Suprapubic skin (tissue), 4 donors: Measurements from ENCODE around the gene SCN2B.

Experiments
- POLR2A ChIP-seq, 2 donors: fragments of 450-650 bp; IDR thresholded peaks; one replicate each; pipeline ENCODE4 v1.6.1; 2017; ENCODE audit warnings: antibody characterized with exemption in 2 of 2, mild to moderate bottlenecking in 2 of 2, moderate library complexity in 2 of 2
- POLR2AphosphoS5 ChIP-seq, 3 donors: sonication (generic); formaldehyde crosslinking; IDR thresholded peaks; one replicate each; pipeline ENCODE4 v1.6.1; 2017; ENCODE audit warnings: antibody characterized with exemption in 3 of 3
- TF ChIP-seq, protein P1 (sequence below), 2 donors: fragments of 200-600 bp in 1 of 2; fragments of 450-650 bp in 1 of 2; sonication (generic) in 1 of 2; IDR thresholded peaks; one replicate each; pipeline ENCODE4 v1.5.1; 2016 to 2019; ENCODE audit warnings: antibody characterized with exemption in 2 of 2, mild to moderate bottlenecking in 1 of 2, moderate library complexity in 1 of 2

DNA sequence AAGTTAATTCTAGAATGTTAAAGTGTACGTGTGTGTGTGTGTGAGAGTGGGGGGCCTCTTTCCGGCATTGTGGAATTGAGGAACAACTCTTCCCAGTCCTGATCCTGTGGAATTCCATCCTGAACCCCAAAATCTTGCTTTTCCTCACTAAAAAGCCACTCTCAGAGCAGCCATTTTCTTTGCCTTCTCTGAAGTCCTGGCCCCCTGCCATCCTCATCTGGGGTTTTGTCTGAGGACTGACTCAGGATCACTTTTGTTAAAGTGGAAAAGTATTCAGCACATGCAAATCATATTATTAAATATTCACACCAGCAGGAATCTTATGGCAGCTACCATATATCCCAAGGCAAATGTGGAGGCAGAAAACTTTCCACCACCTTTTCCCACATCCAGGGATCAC is 27.6 kb downstream of the SCN2B start:
- TF ChIP-seq, protein P1, sequence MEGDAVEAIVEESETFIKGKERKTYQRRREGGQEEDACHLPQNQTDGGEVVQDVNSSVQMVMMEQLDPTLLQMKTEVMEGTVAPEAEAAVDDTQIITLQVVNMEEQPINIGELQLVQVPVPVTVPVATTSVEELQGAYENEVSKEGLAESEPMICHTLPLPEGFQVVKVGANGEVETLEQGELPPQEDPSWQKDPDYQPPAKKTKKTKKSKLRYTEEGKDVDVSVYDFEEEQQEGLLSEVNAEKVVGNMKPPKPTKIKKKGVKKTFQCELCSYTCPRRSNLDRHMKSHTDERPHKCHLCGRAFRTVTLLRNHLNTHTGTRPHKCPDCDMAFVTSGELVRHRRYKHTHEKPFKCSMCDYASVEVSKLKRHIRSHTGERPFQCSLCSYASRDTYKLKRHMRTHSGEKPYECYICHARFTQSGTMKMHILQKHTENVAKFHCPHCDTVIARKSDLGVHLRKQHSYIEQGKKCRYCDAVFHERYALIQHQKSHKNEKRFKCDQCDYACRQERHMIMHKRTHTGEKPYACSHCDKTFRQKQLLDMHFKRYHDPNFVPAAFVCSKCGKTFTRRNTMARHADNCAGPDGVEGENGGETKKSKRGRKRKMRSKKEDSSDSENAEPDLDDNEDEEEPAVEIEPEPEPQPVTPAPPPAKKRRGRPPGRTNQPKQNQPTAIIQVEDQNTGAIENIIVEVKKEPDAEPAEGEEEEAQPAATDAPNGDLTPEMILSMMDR (IDR thresholded peaks at IDR 0.05), result no peak
- TF ChIP-seq POLR2AphosphoS5 (IDR thresholded peaks at IDR 0.05), result no peak
- TF ChIP-seq POLR2A (IDR thresholded peaks at IDR 0.05), result no peak
